ENCODE measurements around the gene LMF1.

- TF ChIP-seq CTCF (IDR thresholded peaks at IDR 0.05) (no peak), POLR2AphosphoS5 (IDR thresholded peaks at IDR 0.05; ENCODE audit: insufficient read depth in 1 of 2, low read depth in 1 of 2) (no peak), POLR2A (IDR thresholded peaks at IDR 0.05) (no peak)
Observed at GRCh38 chr16:916035-916799, 54.6 kb downstream of the LMF1 start.

Data from vagina (tissue), 2 donors.